Measurements from ENCODE around the gene ATP6V1E1. TPM values are rescaled to one million over a fixed set of nuclear protein-coding genes. Genes with fewer than 3 reads are reported as not detected.
"Not testable (repeated sequence)": the region's sequence is repeated elsewhere in the genome, so short reads cannot be mapped to it uniquely, and the experiment has no call there.

Gene ATP6V1E1
- total and polyA plus RNA-seq, 2 donors (not counting 1 experiment from before 2014, with no cell fraction given), result 51.3 to 82.6 TPM

- WGBS (ENCODE audit: insufficient coverage), result 65% methylated on average over 8 of the region's 10 CpGs
- Mint-ChIP-seq H3K4me3 (peak overlapping the region; percentile 96), H3K4me1 (peaks cover 25% of the 10 kb centered on the region), H3K27ac (peak overlapping the region; percentile 97), H3K27me3 (no peaks in the 10 kb centered on the region), H3K9me3 (ENCODE audit: insufficient read depth) (no peaks in the 10 kb centered on the region)
- no peaks in the 10 kb centered on the region for H4K20me1 ChIP-seq (ENCODE audit: control insufficient read depth, insufficient read depth, low read length, poor library complexity, severe bottlenecking)
- H3K4me1 ChIP-seq (ENCODE audit: control insufficient read depth in 2 of 2, insufficient read depth in 2 of 2, low read length in 2 of 2), result peaks cover 15 to 20% of the 10 kb centered on the region in 2 donors
- peaks cover 26% of the 10 kb centered on the region for H3K79me2 ChIP-seq (ENCODE audit: control insufficient read depth, insufficient read depth, low read length)
- H3K9me3 ChIP-seq (ENCODE audit: control extremely low read depth in 1 of 3, control insufficient read depth in 2 of 3, insufficient read depth in 1 of 3, low read length in 2 of 3), result no peaks in the 10 kb centered on the region
- DNase-seq, result no peak
- no peak for ATAC-seq (ENCODE audit: low read depth)
- peak overlapping the region; percentile 67 to 100 (median 81) for H3K4me3 ChIP-seq (ENCODE audit: control extremely low read depth in 1 of 5, extremely low read depth in 1 of 5, insufficient read depth in 1 of 5, low read depth in 2 of 5, low read length in 4 of 5)
- intact Hi-C loops (cut with micrococcal nuclease), result loop anchor here (1.0 to 5.0 kb wide), 6 partner anchors 9 to 479 kb away; partner anchors contain the start of genes ADA2, ATP6V1E1, HDHD5 and PEX26
- H3K4me2 ChIP-seq (replicated peaks; ENCODE audit: low read depth, low read length, poor library complexity, severe bottlenecking), result peak overlapping the region; percentile 77
- POLR2A ChIA-PET, result interaction anchor here (0.7 kb wide), 1 partner anchor 85 kb away, joined by 8 read pairs; no protein-coding TSS in a partner anchor
- no peaks in the 10 kb centered on the region for H3K36me3 ChIP-seq (replicated peaks in 1 of 2; ENCODE audit: control extremely low read depth in 1 of 2, control insufficient read depth in 1 of 2, extremely low read depth in 1 of 2, insufficient read depth in 2 of 2, low read length in 1 of 2)
- H3K27me3 ChIP-seq (replicated peaks in 1 of 4; ENCODE audit: control extremely low read depth in 1 of 4, control insufficient read depth in 3 of 4, insufficient read depth in 4 of 4, low read length in 3 of 4), result no peaks in the 10 kb centered on the region
- CTCF ChIA-PET, result no interaction called here
- H3K9ac ChIP-seq (ENCODE audit: low read length), result peak overlapping the region; percentile 98
- TF ChIP-seq EZH2 (IDR thresholded peaks at IDR 0.05; ENCODE audit: borderline replicate concordance, insufficient read depth, low read depth, low read length, poor library complexity, severe bottlenecking), result no peak
- H2AFZ ChIP-seq (ENCODE audit: insufficient read depth, low read depth, low read length, poor library complexity, severe bottlenecking), result peak overlapping the region; percentile 89
- H3K27ac ChIP-seq (ENCODE audit: low read length in 2 of 2), result peak overlapping the region; percentile 100
Observed at GRCh38 chr22:17637490-17638181, 9.1 kb upstream of the ATP6V1E1 start.

- ATAC-seq (ENCODE audit: low read depth); H2AFZ ChIP-seq (ENCODE audit: insufficient read depth, low read depth, low read length, poor library complexity, severe bottlenecking); H3K36me3 ChIP-seq (replicated peaks in 1 of 2; ENCODE audit: control extremely low read depth in 1 of 2, control insufficient read depth in 1 of 2, extremely low read depth in 1 of 2, insufficient read depth in 2 of 2, low read length in 1 of 2); H3K27me3 ChIP-seq (replicated peaks in 1 of 4; ENCODE audit: control extremely low read depth in 1 of 4, control insufficient read depth in 3 of 4, insufficient read depth in 4 of 4, low read length in 3 of 4); H3K27ac ChIP-seq (ENCODE audit: low read length in 2 of 2); H3K4me2 ChIP-seq (replicated peaks; ENCODE audit: low read depth, low read length, poor library complexity, severe bottlenecking); H3K27ac Mint-ChIP-seq; H4K20me1 ChIP-seq (ENCODE audit: control insufficient read depth, insufficient read depth, low read length, poor library complexity, severe bottlenecking); H3K27me3 Mint-ChIP-seq; CTCF ChIA-PET; H3K4me3 ChIP-seq (ENCODE audit: control extremely low read depth in 1 of 5, extremely low read depth in 1 of 5, insufficient read depth in 1 of 5, low read depth in 2 of 5, low read length in 4 of 5); H3K9me3 Mint-ChIP-seq (ENCODE audit: insufficient read depth); DNase-seq; H3K9me3 ChIP-seq (ENCODE audit: control extremely low read depth in 1 of 3, control insufficient read depth in 2 of 3, insufficient read depth in 1 of 3, low read length in 2 of 3); H3K9ac ChIP-seq (ENCODE audit: low read length); H3K4me3 Mint-ChIP-seq: not testable (repeated sequence)
- peaks cover 23% of the 10 kb centered on the region for H3K79me2 ChIP-seq (ENCODE audit: control insufficient read depth, insufficient read depth, low read length)
- peaks cover 15 to 20% of the 10 kb centered on the region in 2 donors for H3K4me1 ChIP-seq (ENCODE audit: control insufficient read depth in 2 of 2, insufficient read depth in 2 of 2, low read length in 2 of 2)
- peaks cover 25% of the 10 kb centered on the region for H3K4me1 Mint-ChIP-seq
- intact Hi-C loops (cut with micrococcal nuclease), result loop anchor here (5.0 kb wide), 1 partner anchor 420 kb away; the partner anchor contains the start of gene ADA2
- 88% methylated on average over 9 of the region's 10 CpGs for WGBS (ENCODE audit: insufficient coverage)
- POLR2A ChIA-PET, result interaction anchor here (0.7 kb wide), 1 partner anchor 86 kb away, joined by 8 read pairs; no protein-coding TSS in a partner anchor
Observed at GRCh38 chr22:17636850-17637249, 8.3 kb upstream of the ATP6V1E1 start.
